HG02970 (cell line): Measurements from ENCODE around the gene SPPL3.
A peak's percentile ranks its signal among the peaks of the same experiment; 100 is the strongest.
"Not testable (repeated sequence)": the region's sequence is repeated elsewhere in the genome, so short reads cannot be mapped to it uniquely, and the experiment has no call there.

Experiments
- ATAC-seq: cut with Tn5 transposase; IDR thresholded peaks from one replicate; pipeline ENCODE4 v1.9.1; 2021; ENCODE audit warnings: mild to moderate bottlenecking, moderate library complexity, moderate number of reproducible peaks; ENCODE audit not compliant: unreplicated experiment, low FRiP score

The SPPL3 gene

GRCh38 chr12:120921637-120922036 lies 17.5 kb upstream of the SPPL3 start:
- no peak for ATAC-seq

- no peak for ATAC-seq
These were observed 16.0 kb upstream of the SPPL3 start for GRCh38 chr12:120920178-120920577.

DNA sequence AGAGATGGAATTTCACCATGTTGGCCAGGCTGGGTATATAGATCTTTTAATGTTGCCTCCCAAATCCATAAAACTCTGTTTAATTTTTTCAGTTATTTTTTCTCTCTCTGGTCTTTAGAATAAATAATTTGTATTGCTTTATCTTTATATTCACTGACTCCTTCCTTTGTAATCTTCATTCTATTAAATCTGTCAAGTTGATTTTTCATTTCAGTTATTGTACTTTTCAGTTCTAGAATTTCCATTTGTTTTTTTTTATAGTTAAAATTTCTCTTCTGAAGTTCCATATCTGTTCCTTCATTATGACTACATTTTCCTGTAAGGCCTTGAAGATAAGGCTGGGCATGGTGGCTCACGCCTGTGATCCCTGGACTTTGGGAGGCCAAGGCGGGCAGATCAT lies 13.6 kb upstream of the SPPL3 start:
- no peak for ATAC-seq

DNA sequence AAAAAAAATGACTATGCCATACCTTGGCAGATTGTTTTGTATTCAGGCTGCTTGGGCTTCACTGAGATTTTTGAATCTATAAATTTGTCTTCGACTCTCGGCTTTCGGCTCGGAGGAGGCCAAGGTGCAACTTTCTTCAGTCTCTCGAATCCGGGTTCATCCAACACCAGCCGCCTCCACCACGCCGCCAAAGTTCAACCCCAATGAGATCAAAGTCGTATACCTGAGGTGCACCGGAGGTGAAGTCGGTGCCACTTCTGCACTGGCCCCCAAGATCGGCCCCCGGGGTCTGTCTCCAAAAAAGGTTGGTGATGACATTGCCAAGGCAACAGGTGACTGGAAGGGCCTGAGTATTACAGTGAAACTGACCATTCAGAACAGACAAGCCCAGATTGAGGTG lies 12.4 kb upstream of the SPPL3 start:
- ATAC-seq, result no peak

DNA sequence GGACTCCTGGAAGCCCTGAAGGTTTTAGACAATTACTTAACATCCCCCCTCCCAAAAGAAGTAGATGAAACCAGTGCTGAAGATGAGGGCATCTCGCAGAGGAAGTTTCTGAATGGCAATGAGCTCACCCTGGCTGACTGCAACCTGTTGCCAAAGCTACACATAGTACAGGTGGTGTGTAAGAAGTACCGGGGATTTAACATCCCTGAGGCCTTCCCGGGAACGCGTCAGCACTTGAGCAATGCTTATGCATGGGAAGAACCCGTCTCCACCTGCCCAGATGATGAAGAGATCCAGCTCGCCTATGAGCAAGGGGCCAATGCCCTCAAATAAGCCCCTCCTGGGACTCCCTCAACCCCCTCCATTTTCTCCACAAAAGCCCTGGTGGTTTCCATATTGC lies 10.6 kb upstream of the SPPL3 start:
- no peak for ATAC-seq

- no peak for ATAC-seq
These were observed 5.6 kb upstream of the SPPL3 start for GRCh38 chr12:120909633-120910298.

GRCh38 chr12:120905856-120906384 lies 1.8 kb upstream of the SPPL3 start:
- no peak for ATAC-seq

DNA sequence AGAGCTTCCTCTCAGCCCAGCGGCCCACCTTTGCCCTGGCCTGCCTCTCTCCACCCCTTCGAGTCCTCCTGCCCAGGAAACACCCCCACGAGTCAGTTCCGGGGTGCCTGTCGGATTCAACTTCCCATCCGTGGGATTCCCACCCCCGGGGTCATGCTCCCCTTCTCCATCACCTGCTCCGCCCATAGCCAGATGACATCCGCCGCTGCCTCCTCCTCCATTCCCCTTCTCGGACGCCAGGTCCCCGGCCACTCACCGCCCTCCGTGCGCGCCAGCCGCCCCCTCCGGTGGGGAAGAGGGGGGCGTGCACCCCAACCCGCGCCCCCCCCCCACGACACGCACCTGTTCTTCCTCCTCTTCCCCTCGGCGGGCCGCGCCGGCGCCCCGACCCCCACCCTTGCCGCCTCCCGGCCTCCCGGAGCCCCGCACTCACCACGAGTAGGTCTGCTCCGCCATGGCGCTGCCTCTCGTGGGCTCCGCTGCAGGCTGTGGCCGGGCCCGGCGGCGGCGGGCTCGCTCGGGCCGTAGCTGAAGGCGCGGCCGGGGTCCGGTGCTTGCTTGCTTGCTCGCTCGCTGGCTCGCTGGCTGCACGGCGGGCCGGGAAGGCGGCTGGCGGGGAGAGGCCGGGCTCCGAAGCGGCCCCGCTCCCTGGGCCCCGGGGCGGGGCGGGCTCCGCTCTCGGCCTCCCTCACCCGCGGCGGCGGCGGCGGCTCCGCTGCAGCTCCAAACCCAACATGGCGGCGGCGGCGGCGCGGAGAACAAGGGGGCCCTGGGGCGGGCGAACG lies 554 bp downstream of the SPPL3 start:
- ATAC-seq, result peak; percentile 37

- ATAC-seq, result no peak
These were observed 1.2 kb downstream of the SPPL3 start for GRCh38 chr12:120902846-120903411.

DNA sequence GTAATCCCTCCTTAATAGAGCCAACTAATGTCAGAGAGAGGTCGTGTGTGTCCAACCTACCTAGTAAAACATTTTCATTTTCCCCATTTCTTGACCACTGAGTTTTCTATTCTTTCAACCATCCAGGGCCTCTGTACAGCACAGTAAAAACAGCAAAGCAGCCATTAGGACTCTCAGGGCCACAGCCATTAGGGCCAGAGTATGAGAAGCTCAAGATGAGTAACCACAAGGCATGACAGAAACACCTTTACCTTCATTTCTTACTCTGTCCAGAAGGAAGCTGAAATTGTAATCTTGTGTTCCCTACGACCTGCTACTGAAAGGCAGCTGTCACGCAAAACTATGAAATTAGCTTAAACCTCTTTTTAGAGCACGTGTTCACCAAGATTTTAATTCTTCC lies 2.3 kb downstream of the SPPL3 start:
- ATAC-seq, result no peak

DNA sequence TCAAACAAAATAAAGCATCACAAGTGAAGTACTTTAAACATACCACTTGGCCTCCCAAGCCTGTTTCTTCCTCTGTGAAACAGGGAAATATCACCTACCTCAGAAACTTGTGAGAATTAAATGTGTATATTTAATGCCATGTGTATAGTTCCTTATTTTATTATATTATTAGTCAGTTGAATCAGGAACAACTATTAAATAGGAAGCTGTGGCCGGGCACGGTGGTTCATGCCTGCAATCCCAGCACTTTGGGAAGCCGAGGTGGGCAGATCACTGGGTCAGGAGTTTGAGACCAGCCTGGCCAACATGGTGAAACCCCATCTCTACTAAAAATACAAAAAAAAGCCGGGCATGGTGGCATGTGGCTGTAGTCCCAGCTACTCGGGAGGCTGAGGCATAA lies 3.1 kb downstream of the SPPL3 start:
- ATAC-seq, result not testable (repeated sequence)

DNA sequence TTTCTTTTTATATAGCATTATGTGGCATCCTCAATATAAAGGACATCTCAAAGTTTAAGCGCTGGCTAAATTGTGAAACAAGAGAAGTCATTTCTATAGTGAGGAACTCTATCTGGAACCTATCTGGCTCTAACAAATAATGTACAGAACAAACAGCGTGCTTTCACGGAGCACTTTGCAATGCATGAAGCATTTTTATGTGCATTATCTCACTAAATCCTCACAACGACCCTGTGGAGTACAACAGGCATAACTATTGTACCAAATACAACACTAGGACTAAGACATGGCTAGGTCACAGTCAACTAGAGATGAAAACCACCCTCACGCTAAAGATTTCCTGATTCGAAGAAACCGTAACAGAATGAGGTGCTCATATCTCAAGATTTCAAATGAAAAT lies 8.6 kb downstream of the SPPL3 start:
- no peak for ATAC-seq

DNA sequence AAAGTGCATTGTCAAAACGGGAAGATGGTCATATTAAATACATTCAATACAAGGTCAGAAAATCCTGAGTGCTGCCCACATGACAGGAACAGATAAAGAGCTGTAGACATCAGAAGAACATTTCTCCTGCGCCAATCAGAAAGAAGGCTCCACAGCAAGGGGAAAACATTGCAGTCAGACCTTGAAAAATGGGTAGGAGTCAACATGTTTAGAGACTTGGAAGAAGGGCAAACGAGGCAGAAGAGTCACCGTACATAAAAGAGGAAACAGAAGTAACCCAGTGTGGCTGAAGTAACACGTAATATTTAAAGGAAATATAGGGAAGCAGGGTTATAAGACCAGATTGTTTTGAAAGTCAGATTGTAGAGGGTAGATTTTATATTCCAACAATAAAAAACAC lies 11.9 kb downstream of the SPPL3 start:
- no peak for ATAC-seq

DNA sequence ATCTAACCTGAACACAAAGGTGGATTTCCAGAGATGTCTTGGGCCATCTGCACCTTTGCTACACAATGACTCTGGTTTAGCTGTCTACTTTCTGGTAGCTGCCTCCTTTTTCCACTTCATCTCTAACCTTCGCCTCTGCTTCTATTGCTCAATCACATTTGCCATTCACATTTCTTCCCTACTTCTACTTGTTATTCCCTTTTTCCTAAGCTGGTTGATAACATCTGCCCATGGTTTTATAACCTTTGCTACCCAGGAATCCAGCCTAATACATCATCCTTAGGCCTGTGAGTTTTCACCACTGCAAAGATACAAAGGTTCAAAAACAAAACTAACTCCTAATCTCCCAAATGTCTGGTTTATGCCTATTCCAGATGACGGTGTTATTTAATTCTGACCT lies 13.2 kb downstream of the SPPL3 start:
- ATAC-seq, result no peak

- no peak for ATAC-seq
These were observed 16.7 kb downstream of the SPPL3 start for GRCh38 chr12:120887253-120888043.

DNA sequence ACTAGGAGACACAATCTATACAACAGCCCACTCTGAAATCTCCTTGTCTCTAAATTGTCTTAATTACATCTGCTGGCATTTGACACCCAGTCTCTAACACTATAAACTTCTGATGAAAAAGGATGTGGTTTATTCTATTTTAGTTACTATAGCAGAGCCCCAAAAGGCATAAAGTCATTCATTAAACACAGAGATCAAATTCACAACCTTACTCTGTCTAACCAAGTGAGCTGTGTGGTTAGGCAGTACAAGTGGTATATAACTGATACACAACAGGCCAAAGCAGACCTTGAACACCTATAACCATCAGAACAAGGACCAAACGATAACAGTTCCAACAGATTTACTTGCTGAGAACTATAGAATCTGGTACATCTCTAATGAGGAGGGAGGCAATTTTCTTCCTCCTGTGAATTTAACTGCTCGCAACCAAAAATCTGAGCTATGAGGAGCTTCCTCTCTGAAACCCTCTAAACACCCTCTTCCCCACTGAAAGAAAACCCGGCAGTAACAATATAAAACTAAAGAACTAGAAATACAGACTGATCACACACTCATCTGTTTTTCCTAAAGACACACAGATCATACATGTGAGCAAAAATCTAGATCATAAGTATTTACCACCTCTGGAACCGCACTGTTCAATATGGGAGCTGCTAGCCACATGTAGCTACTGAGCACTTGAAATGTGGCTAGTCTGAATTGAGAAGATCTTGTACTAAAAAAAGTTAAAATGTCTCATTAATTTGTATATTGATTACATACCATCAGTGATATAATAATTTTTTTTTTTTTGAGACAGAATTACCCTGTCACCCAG lies 17.7 kb downstream of the SPPL3 start:
- ATAC-seq, result no peak

DNA sequence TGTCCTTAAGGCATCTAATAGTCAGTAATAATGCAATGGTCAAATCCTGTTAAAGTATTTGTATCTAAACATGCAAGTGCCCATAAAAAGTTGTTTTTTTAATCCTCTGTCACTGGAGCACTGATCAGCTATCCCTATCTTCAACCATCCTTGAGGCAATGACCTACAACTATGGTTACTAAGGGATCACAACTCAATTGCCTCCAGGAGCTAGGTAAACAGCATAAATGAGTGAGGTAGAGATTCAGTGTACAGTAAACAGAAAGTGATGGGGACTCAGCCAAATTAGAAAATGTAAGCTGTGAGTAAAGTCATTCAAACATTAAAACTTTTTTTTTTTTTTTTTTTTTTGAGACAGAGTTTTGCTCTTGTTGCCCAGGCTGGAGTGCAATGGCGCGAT lies 18.6 kb downstream of the SPPL3 start:
- no peak for ATAC-seq

DNA sequence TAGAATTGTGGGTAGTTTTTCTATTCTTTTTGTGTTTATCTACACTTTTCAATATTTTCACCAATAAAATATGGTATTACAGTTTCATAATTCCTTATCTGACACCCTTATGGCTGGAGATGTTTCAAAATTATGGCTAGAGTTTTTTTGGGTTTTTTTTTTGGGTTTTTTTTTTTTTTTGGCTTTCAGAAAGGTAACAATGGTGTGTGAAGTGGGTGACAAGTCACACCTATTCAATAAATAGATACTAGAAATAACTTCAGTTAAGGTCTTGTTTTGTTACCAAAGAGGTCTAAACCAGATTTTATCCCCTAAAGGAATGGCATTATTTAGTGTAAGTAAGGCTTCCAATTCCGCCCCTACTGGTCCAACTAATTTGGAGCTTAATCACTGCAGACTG lies 19.5 kb downstream of the SPPL3 start:
- ATAC-seq, result no peak

DNA sequence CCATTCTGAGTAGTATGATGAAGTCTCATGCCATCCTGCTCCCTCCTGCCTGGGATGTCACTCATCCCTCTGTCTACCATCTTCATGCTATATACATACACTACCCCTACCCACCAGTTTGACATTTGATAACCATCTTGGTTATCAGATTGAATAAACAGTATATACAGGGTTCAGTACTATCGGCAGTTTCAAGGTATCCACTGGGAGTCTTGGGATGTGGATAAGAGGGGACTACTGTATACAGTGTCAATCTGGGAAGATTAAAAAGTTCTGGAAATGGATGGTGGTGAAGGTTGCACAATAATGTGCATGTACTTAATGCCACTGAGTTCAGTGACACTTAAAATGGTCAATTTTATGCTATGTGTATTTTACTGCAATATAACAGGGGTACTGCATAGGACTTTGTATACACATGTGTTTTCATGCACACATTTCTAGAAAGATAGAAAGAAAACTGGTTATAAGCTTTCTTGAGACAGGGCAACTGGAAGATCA lies 22.1 kb downstream of the SPPL3 start:
- ATAC-seq, result no peak
